Measurements from ENCODE around the gene FLOT1.
A peak's percentile ranks its signal among the peaks of the same experiment; 100 is the strongest.
"Not testable (repeated sequence)": the region's sequence is repeated elsewhere in the genome, so short reads cannot be mapped to it uniquely, and the experiment has no call there.

The FLOT1 gene

GRCh38 chr6:30766461-30767157, 24.1 kb upstream of the FLOT1 start:
- no peak for TF ChIP-seq CTCF (IDR thresholded peaks at IDR 0.05; ENCODE audit: poor library complexity, severe bottlenecking)
- no peak for DNase-seq (ENCODE audit: low spot score)
- ATAC-seq (ENCODE audit: low read depth): no peak
- Histone ChIP-seq H3K4me1 (ENCODE audit: insufficient read depth, poor library complexity, severe bottlenecking) (peaks cover 37% of the 10 kb centered on the region), H3K27me3 (ENCODE audit: insufficient read depth, poor library complexity, severe bottlenecking) (no peaks in the 10 kb centered on the region), H3K4me3 (ENCODE audit: severe bottlenecking) (no peak overlapping the region), H3K36me3 (ENCODE audit: low read depth) (no peaks in the 10 kb centered on the region), H3K9me3 (ENCODE audit: severe bottlenecking) (peaks cover 2% of the 10 kb centered on the region), H3K27ac (ENCODE audit: poor library complexity, severe bottlenecking) (no peak overlapping the region)

- H3K27me3 ChIP-seq (ENCODE audit: insufficient read depth, poor library complexity, severe bottlenecking); DNase-seq (ENCODE audit: low spot score); H3K4me3 ChIP-seq (ENCODE audit: severe bottlenecking); ATAC-seq (ENCODE audit: low read depth); H3K36me3 ChIP-seq (ENCODE audit: low read depth); H3K9me3 ChIP-seq (ENCODE audit: severe bottlenecking): not testable (repeated sequence)
- Histone ChIP-seq H3K27ac (ENCODE audit: poor library complexity, severe bottlenecking) (peak overlapping the region; percentile 81), H3K4me1 (ENCODE audit: insufficient read depth, poor library complexity, severe bottlenecking) (peaks cover 45% of the 10 kb centered on the region)
These were observed 23.0 kb upstream of the FLOT1 start for GRCh38 chr6:30765495-30765894.

- Histone ChIP-seq H3K27ac (ENCODE audit: poor library complexity, severe bottlenecking) (peak overlapping the region; percentile 81), H3K4me1 (ENCODE audit: insufficient read depth, poor library complexity, severe bottlenecking) (peaks cover 40% of the 10 kb centered on the region)
- DNase-seq (ENCODE audit: low spot score); H3K4me3 ChIP-seq (ENCODE audit: severe bottlenecking); H3K27me3 ChIP-seq (ENCODE audit: insufficient read depth, poor library complexity, severe bottlenecking); ATAC-seq (ENCODE audit: low read depth); H3K36me3 ChIP-seq (ENCODE audit: low read depth); H3K9me3 ChIP-seq (ENCODE audit: severe bottlenecking): not testable (repeated sequence)
These were observed 22.1 kb upstream of the FLOT1 start for GRCh38 chr6:30764490-30765043.

GRCh38 chr6:30763618-30764489, 21.4 kb upstream of the FLOT1 start:
- Histone ChIP-seq H3K4me3 (ENCODE audit: severe bottlenecking) (no peak overlapping the region), H3K27me3 (ENCODE audit: insufficient read depth, poor library complexity, severe bottlenecking) (no peaks in the 10 kb centered on the region), H3K36me3 (ENCODE audit: low read depth) (no peaks in the 10 kb centered on the region), H3K27ac (ENCODE audit: poor library complexity, severe bottlenecking) (peak overlapping the region; percentile 81), H3K4me1 (ENCODE audit: insufficient read depth, poor library complexity, severe bottlenecking) (peaks cover 41% of the 10 kb centered on the region), H3K9me3 (ENCODE audit: severe bottlenecking) (peaks cover 2% of the 10 kb centered on the region)
- DNase-seq (ENCODE audit: low spot score) (no peak), ATAC-seq (ENCODE audit: low read depth) (peak; percentile 26; the same call in 2 of the 3 replicates)
- TF ChIP-seq CTCF (IDR thresholded peaks at IDR 0.05; ENCODE audit: poor library complexity, severe bottlenecking): peak; percentile 14

GRCh38 chr6:30763155-30763617, 20.7 kb upstream of the FLOT1 start:
- H3K4me1 ChIP-seq (ENCODE audit: insufficient read depth, poor library complexity, severe bottlenecking): peaks cover 35% of the 10 kb centered on the region
- no peaks in the 10 kb centered on the region for H3K27me3 ChIP-seq (ENCODE audit: insufficient read depth, poor library complexity, severe bottlenecking)
- H3K27ac ChIP-seq (ENCODE audit: poor library complexity, severe bottlenecking): peak overlapping the region; percentile 81
- TF ChIP-seq CTCF (IDR thresholded peaks at IDR 0.05; ENCODE audit: poor library complexity, severe bottlenecking): no peak
- H3K9me3 ChIP-seq (ENCODE audit: severe bottlenecking): no peaks in the 10 kb centered on the region
- DNase-seq (ENCODE audit: low spot score) (no peak), ATAC-seq (ENCODE audit: low read depth) (no peak)
- H3K36me3 ChIP-seq (ENCODE audit: low read depth): no peaks in the 10 kb centered on the region
- no peak overlapping the region for H3K4me3 ChIP-seq (ENCODE audit: severe bottlenecking)
